GM12878 (cell line): ENCODE results near the gene LRCH3. TPM values are rescaled to one million over a fixed set of nuclear protein-coding genes. Genes with fewer than 3 reads are reported as not detected.

ENCODE experiments used
- ATAC-seq: fragments of 200-7000 bp; cut with Tn5 transposase; 3 replicates; pipeline ENCODE4 v1.9.1; 2020; ENCODE audit warnings: mild to moderate bottlenecking, moderate library complexity
- BruUV-seq: library from RNA; stranded (reverse); fragments of 400-500 nt; replicated peaks from 2 replicates; lab custom pipeline; 2021; lab: Mats Ljungman, UMichigan
- CTCF ChIA-PET: fragments of 300-600 bp; sonication (Branson Sonifier 250); formaldehyde crosslinking; extraction: SDS; loops from one replicate; lab custom pipeline; 2021; ENCODE audit warnings: inconsistent platforms; lab: Yijun Ruan, JAX
- POLR2A ChIA-PET: fragments of 350-600 bp; formaldehyde crosslinking; extraction: SDS; loops from one replicate; lab custom pipeline; 2021; ENCODE audit warnings: inconsistent platforms; lab: Charles Lee
- RAD21 ChIA-PET: fragments of 300-600 bp; sonication (Branson Sonifier 250); formaldehyde crosslinking; loops from one replicate; lab custom pipeline; 2023; ENCODE audit warnings: antibody characterized with exemption; ENCODE audit not compliant: unreplicated experiment; lab: Charles Lee
- SMC1A ChIA-PET: fragments of 300-600 bp; sonication (Branson Sonifier 250); formaldehyde crosslinking; loops from one replicate; lab custom pipeline; 2023; ENCODE audit not compliant: unreplicated experiment, uncharacterized antibody; lab: Charles Lee
- DNase-seq: peaks from one replicate; pipeline ENCODE4 v3.0.0-alpha.2; 2011; ENCODE audit warnings: low read depth, low spot score
- FAIRE-seq: peaks from 3 replicates; lab custom pipeline; 2011; peaks lifted over from hg19 to GRCh38; lab: Jason Lieb, UNC
- H2AFZ ChIP-seq: 2 replicates; pipeline ENCODE4 v1.6.0; 2011; ENCODE audit warnings: low read depth, low read length, control low read depth; ENCODE audit not compliant: control insufficient read depth
- H3K27ac ChIP-seq: 2 replicates; pipeline ENCODE4 v1.5.1; 2011; ENCODE audit warnings: control low read depth; ENCODE audit not compliant: control insufficient read depth, insufficient read depth
- H3K27me3 ChIP-seq, 2 experiments: replicated peaks in 1 of 2; 2 replicates each; pipeline versions ENCODE4 v1.6.0 to v1.6.1; 2011; ENCODE audit warnings: low read length in 1 of 2; ENCODE audit not compliant: control insufficient read depth in 2 of 2, insufficient read depth in 2 of 2
- H3K36me3 ChIP-seq, 2 experiments: 2 replicates each; pipeline ENCODE4 v1.5.1; 2011; ENCODE audit warnings: low read length in 1 of 2; ENCODE audit not compliant: control insufficient read depth in 2 of 2, insufficient read depth in 2 of 2
- H3K4me1 ChIP-seq: 2 replicates; pipeline ENCODE4 v1.6.1; 2011; ENCODE audit warnings: mild to moderate bottlenecking, low read length, moderate library complexity, mixed read lengths; ENCODE audit not compliant: control insufficient read depth, insufficient read depth
- H3K4me2 ChIP-seq: 2 replicates; pipeline ENCODE4 v1.6.0; 2011; ENCODE audit warnings: control low read depth; ENCODE audit not compliant: control insufficient read depth, insufficient read depth
- H3K4me3 ChIP-seq: fragments of 200-600 bp; sonication (generic); 2 replicates; pipeline ENCODE4 v1.5.1; 2016
- H3K79me2 ChIP-seq: 2 replicates; pipeline ENCODE4 v1.6.0; 2011; ENCODE audit warnings: low read length; ENCODE audit not compliant: control insufficient read depth, insufficient read depth
- H3K9ac ChIP-seq: 2 replicates; pipeline ENCODE4 v1.8.0; 2011; ENCODE audit warnings: low read length, control low read depth, mixed read lengths; ENCODE audit not compliant: control insufficient read depth, insufficient read depth
- H3K9me3 ChIP-seq: replicated peaks from 3 replicates; pipeline ENCODE4 v1.5.1; 2011; ENCODE audit warnings: mild to moderate bottlenecking, low read length; ENCODE audit not compliant: control insufficient read depth, insufficient read depth
- H4K20me1 ChIP-seq: 2 replicates; pipeline ENCODE4 v1.6.0; 2011; ENCODE audit not compliant: control insufficient read depth, insufficient read depth
- CHD4 ChIP-seq: fragments of 200-600 bp; sonication (generic); IDR thresholded peaks from 2 replicates; pipeline ENCODE4 v1.6.1; 2016; ENCODE audit warnings: mild to moderate bottlenecking
- EGR1 ChIP-seq, 2 experiments: IDR thresholded peaks; 1 replicate in 1 of 2; 2 replicates in 1 of 2; pipeline ENCODE4 v1.6.1; 2011 to 2012; ENCODE audit warnings: low read depth in 2 of 2, low read length in 2 of 2, borderline replicate concordance in 1 of 2, mild to moderate bottlenecking in 1 of 2, moderate library complexity in 1 of 2
- FOXM1 ChIP-seq: IDR thresholded peaks from 2 replicates; pipeline ENCODE4 v1.6.1; 2012; ENCODE audit warnings: low read depth, mild to moderate bottlenecking, inconsistent platforms, low read length, moderate library complexity
- HDAC6 ChIP-seq: fragments of 200-600 bp; sonication (generic); IDR thresholded peaks from one replicate; pipeline ENCODE4 v1.8.0; 2017; ENCODE audit warnings: antibody characterized with exemption; ENCODE audit not compliant: unreplicated experiment
- IRF4 ChIP-seq: IDR thresholded peaks from 2 replicates; pipeline ENCODE4 v1.6.1; 2011; ENCODE audit warnings: low read depth, low read length
- KDM1A ChIP-seq: fragments of 200-600 bp; sonication (generic); IDR thresholded peaks from 2 replicates; pipeline ENCODE4 v1.6.1; 2016; ENCODE audit warnings: borderline replicate concordance
- RAD51 ChIP-seq: fragments of 450-650 bp; IDR thresholded peaks from 2 replicates; pipeline ENCODE4 v1.6.1; 2016; ENCODE audit warnings: moderate library complexity, mild to moderate bottlenecking, inconsistent platforms
- RCOR1 ChIP-seq: conservative IDR thresholded peaks from 2 replicates; pipeline ENCODE4 v1.6.1; 2012; ENCODE audit warnings: low read depth, low read length, improper control_type of control experiment
- SIN3A ChIP-seq: IDR thresholded peaks from 2 replicates; pipeline ENCODE4 v1.6.1; 2012; ENCODE audit warnings: low read depth, low read length, improper control_type of control experiment
- SMAD1 ChIP-seq: fragments of 450-650 bp; IDR thresholded peaks from 2 replicates; pipeline ENCODE4 v1.6.1; 2018; ENCODE audit warnings: mild to moderate bottlenecking, low read depth; ENCODE audit not compliant: partially characterized antibody
- SMC3 ChIP-seq: IDR thresholded peaks from 2 replicates; pipeline ENCODE4 v1.6.1; 2011; ENCODE audit warnings: low read length, improper control_type of control experiment, borderline replicate concordance
- STAT3 ChIP-seq: IDR thresholded peaks from 2 replicates; pipeline ENCODE4 v1.6.1; 2011; ENCODE audit warnings: low read depth, low read length, improper control_type of control experiment
- WGBS: methylation state at CpG from one replicate; pipeline ENCODE4 v1.1.6; 2016; ENCODE audit warnings: low lambda C conversion rate; ENCODE audit not compliant: insufficient replicate concordance, insufficient coverage; ENCODE audit errors: missing lambda C conversion rate; 5-methylcytosine and 5-hydroxymethylcytosine counted together
- in situ Hi-C: fragments of 300-500 bp; cut with MboI; formaldehyde crosslinking; loops from 9 replicates; pipeline ENCODE4 v1.14.3; 2018; ENCODE audit warnings: mixed read lengths
- intact Hi-C: fragments of 100-400 bp; cut with micrococcal nuclease; formaldehyde crosslinking; loops from one replicate; pipeline ENCODE4 v1.14.2; 2022; ENCODE audit not compliant: unreplicated experiment
- polyA plus RNA-seq, 11 experiments: library from polyadenylated mRNA; depleted of rRNA in 4 of 11; unstranded in 6 of 11; stranded (reverse) in 5 of 11; fragments of >200 nt; fragmentation: Nextera tagmentation in 4 of 11; fragmentation: Illumina TruSeq in 1 of 11; extraction: Ambion mirVana in 4 of 11; extraction: Trizol in 1 of 11; gene quantifications; 1 replicate in 1 of 11; 2 replicates in 10 of 11; pipeline versions ENCODE4 v1.2.1 to v1.2.3, GENCODE V29; 2011 to 2016; ENCODE audit warnings: inconsistent platforms in 2 of 11, missing spikeins in 2 of 11, low read depth in 1 of 11
- total RNA-seq, 4 experiments: library from RNA; depleted of rRNA in 3 of 4; stranded (reverse); fragments of >200 nt in 3 of 4; fragmentation: Illumina TruSeq in 1 of 4; extraction: Trizol in 1 of 4; gene quantifications; 2 replicates each; pipeline versions ENCODE4 v1.2.1 to v1.2.3, GENCODE V29; 2013 to 2021
- TF ChIP-seq, protein P1 (sequence below), 3 experiments: IDR thresholded peaks in 2 of 3; conservative IDR thresholded peaks in 1 of 3; 2 replicates each; pipeline ENCODE4 v1.5.1; 2011; ENCODE audit warnings: low read depth in 3 of 3, low read length in 3 of 3, mild to moderate bottlenecking in 3 of 3, control low read depth in 2 of 3, moderate library complexity in 2 of 3, inconsistent platforms in 1 of 3, mixed read lengths in 1 of 3; ENCODE audit not compliant: control insufficient read depth in 2 of 3, insufficient read depth in 1 of 3; ENCODE audit errors: extremely low read depth in 1 of 3

LRCH3 gene
- total and polyA plus RNA-seq, 10 of the 15 experiments (the other 5 are each of a cell fraction or from before 2014, with no cell fraction given), result 3.9 to 136 (median 40.6) TPM

DNA sequence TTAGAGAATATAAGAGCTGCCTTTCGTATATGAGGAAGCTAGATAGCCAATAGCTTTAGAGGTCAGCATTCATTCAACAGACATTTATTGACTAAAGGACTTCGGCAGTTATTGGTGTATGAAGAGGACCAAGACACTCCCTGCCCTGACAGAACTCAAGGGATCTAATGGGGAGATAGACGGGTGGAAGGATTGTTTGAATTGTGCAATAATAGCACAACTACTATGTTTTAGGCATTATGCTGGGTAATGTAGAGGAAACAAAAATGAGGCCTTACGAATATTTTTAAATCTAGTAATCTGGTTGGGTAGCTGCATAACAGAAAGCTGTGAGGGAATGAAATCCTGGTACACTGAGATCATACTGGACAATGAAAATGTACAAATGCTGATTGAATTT, 5.0 kb downstream of the LRCH3 start:
- H3K36me3 ChIP-seq, result no peaks in the 10 kb centered on the region
- H3K27ac ChIP-seq, result no peak overlapping the region; the same call in 1 of the 2 replicates
- intact Hi-C loops (no loop called here), in situ Hi-C loops (no loop called here)
- H3K9me3 ChIP-seq, result no peaks in the 10 kb centered on the region; the same call in 2 of the 3 replicates
- no peak overlapping the region for H3K4me3 ChIP-seq
- BruUV-seq, result no TSS peak
- ChIA-PET SMC1A (interaction anchor here (0.6 to 4.6 kb wide), 11 partner anchors 12 to 92 kb away, joined by 3 to 56 read pairs (median 5); no protein-coding TSS in a partner anchor), CTCF (interaction anchor here (0.6 to 2.1 kb wide), 7 partner anchors 11 to 724 kb away, joined by 3 to 11 read pairs (median 4); no protein-coding TSS in a partner anchor), POLR2A (interaction anchor here (0.6 to 4.3 kb wide), 6 partner anchors 12 to 89 kb away, joined by 3 to 46 read pairs (median 4); no protein-coding TSS in a partner anchor), RAD21 (interaction anchor here (0.8 to 6.2 kb wide), 5 partner anchors 12 to 84 kb away, joined by 3 to 53 read pairs (median 4); no protein-coding TSS in a partner anchor)
- 0 out of 2 replicates have a peak overlapping the region, but pooled peaks have one; percentile 43 for H3K4me2 ChIP-seq
- no peak for FAIRE-seq
- H4K20me1 ChIP-seq, result no peaks in the 10 kb centered on the region
- H3K79me2 ChIP-seq, result peaks cover 94% of the 10 kb centered on the region
- H3K27me3 ChIP-seq, result no peaks in the 10 kb centered on the region
- no peak overlapping the region for H2AFZ ChIP-seq
- H3K4me1 ChIP-seq, result peaks cover 30% of the 10 kb centered on the region
- H3K9ac ChIP-seq, result no peak overlapping the region
- no peak for DNase-seq
- TF ChIP-seq RAD51, result no peak
- no peak for TF ChIP-seq SIN3A
- TF ChIP-seq KDM1A, result no peak
- TF ChIP-seq EGR1 (IDR thresholded peaks at IDR 0.05; ENCODE audit: borderline replicate concordance in 1 of 2, low read depth in 2 of 2, low read length in 2 of 2), result no peak
- no peak for TF ChIP-seq IRF4
- 75% methylated on average over 4 of the region's 4 CpGs for WGBS
- no peak for ATAC-seq

DNA sequence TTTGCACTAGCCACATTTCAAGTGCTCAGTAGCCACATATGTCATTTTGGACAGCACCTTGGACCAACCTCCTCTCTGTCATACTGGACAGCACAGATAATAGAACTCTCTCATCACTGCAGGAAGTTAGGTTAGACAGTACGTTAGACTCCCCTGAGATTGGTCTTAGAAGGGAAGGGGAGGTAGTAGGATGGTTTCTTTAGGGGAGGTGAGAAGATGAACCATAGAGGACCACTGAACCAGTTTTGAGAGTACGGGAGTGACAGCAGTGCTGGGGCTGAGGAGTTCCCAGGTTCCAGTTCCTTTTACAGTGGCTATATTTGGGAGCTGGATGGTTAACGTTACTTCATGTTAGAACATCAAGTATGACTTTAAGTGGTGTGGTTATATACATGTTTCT, 7.8 kb downstream of the LRCH3 start:
- POLR2A ChIA-PET, result interaction anchor here (1.1 to 2.8 kb wide), 3 partner anchors 11 to 16 kb away, joined by 4 to 13 read pairs (median 6); no protein-coding TSS in a partner anchor
- Histone ChIP-seq H3K36me3 (no peaks in the 10 kb centered on the region), H3K4me1 (peaks cover 49% of the 10 kb centered on the region), H3K4me3 (no peak overlapping the region; the same call in 1 of the 2 replicates), H3K27ac (peak overlapping the region; percentile 41), H3K9ac (no peak overlapping the region), H2AFZ (no peak overlapping the region), H3K79me2 (peaks cover 94% of the 10 kb centered on the region), H3K27me3 (no peaks in the 10 kb centered on the region), H3K9me3 (no peaks in the 10 kb centered on the region; the same call in 2 of the 3 replicates), H4K20me1 (no peaks in the 10 kb centered on the region), H3K4me2 (peak overlapping the region; percentile 74)
- ATAC-seq, result peak; percentile 77
- FAIRE-seq, result no peak
- in situ Hi-C loops (no loop called here), intact Hi-C loops (no loop called here)
- CTCF ChIA-PET, result interaction anchor here (0.8 to 0.9 kb wide), 2 partner anchors 16 to 27 kb away, joined by 3 to 4 read pairs; no protein-coding TSS in a partner anchor
- RAD21 ChIA-PET, result interaction anchor here (0.6 to 5.6 kb wide), 6 partner anchors 15 to 87 kb away, joined by 3 to 34 read pairs (median 3); no protein-coding TSS in a partner anchor
- SMC1A ChIA-PET, result interaction anchor here (0.6 to 5.5 kb wide), 4 partner anchors 11 to 87 kb away, joined by 3 to 30 read pairs (median 6); no protein-coding TSS in a partner anchor
- BruUV-seq, result no TSS peak
- WGBS, result 2% methylated on average over 3 of the region's 3 CpGs
- DNase-seq, result peak; percentile 70
- TF ChIP-seq EGR1 (IDR thresholded peaks at IDR 0.05; ENCODE audit: borderline replicate concordance in 1 of 2, low read depth in 2 of 2, low read length in 2 of 2), result no peak
- TF ChIP-seq SMC3, result no peak
- TF ChIP-seq SMAD1, result no peak
- TF ChIP-seq STAT3, result no peak
- TF ChIP-seq HDAC6, result no peak
- TF ChIP-seq FOXM1, result peak; percentile 74; the same call in 1 of the 2 replicates
- TF ChIP-seq, protein P1, sequence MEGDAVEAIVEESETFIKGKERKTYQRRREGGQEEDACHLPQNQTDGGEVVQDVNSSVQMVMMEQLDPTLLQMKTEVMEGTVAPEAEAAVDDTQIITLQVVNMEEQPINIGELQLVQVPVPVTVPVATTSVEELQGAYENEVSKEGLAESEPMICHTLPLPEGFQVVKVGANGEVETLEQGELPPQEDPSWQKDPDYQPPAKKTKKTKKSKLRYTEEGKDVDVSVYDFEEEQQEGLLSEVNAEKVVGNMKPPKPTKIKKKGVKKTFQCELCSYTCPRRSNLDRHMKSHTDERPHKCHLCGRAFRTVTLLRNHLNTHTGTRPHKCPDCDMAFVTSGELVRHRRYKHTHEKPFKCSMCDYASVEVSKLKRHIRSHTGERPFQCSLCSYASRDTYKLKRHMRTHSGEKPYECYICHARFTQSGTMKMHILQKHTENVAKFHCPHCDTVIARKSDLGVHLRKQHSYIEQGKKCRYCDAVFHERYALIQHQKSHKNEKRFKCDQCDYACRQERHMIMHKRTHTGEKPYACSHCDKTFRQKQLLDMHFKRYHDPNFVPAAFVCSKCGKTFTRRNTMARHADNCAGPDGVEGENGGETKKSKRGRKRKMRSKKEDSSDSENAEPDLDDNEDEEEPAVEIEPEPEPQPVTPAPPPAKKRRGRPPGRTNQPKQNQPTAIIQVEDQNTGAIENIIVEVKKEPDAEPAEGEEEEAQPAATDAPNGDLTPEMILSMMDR (IDR thresholded peaks at IDR 0.05 in 2 of 3, conservative IDR thresholded peaks at IDR 0.05 in 1 of 3; ENCODE audit: control insufficient read depth in 2 of 3, extremely low read depth in 1 of 3, insufficient read depth in 1 of 3, low read depth in 3 of 3, low read length in 3 of 3), result no peak
- no peak for TF ChIP-seq RCOR1
- TF ChIP-seq CHD4, result no peak
